ENCODE measurements around the gene APOM.

The APOM gene

DNA sequence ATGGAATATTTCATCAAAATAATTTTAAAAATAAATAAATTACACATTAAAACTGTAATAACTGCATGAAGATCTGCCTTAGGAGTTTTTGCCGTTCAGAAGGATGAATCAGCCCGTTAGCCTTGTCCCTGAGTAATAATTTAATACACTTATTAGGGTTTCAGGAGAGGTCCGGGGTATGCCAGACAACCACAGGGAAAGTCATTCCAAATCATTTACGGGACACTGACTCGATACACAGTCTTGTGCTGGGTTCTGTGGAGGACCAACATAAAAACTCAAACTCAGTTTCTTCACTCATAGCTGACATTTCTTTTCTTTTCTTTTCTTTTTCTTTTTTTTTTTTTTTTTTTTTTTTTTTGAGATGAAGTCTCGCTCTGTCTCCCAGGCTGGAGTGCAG, 50.2 kb downstream of the APOM start:
- DNase-seq (ENCODE audit: low spot score): no peak

- DNase-seq (ENCODE audit: low spot score): no peak
These were observed 50.9 kb downstream of the APOM start, which contains the start of gene LY6G6F for GRCh38 chr6:31706599-31706998. Gene LY6G6F (plus strand): TSS chr6:31706866. CDS start chr6:31706907, 41 bp downstream.

DNA sequence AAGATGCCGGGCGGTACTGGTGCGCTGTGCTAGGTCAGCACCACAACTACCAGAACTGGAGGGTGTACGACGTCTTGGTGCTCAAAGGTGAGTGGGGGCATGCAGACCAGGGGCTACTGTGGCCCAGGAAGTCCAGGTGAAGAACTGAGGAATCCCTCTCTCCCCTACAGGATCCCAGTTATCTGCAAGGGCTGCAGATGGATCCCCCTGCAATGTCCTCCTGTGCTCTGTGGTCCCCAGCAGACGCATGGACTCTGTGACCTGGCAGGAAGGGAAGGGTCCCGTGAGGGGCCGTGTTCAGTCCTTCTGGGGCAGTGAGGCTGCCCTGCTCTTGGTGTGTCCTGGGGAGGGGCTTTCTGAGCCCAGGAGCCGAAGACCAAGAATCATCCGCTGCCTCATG, 52.0 kb downstream of the APOM start:
- no peak for DNase-seq (ENCODE audit: low spot score)

Data from CD4-positive, alpha-beta T cell treated with Interleukin-6 at 100 ng/mL for 8 hours (primary cell).